WTC11 (cell line): ENCODE results near the gene UVRAG. TPM values are rescaled to one million over a fixed set of nuclear protein-coding genes. Genes with fewer than 3 reads are reported as not detected.

Experiments
- ATAC-seq: fragments of 200-7000 bp; cut with Tn5 transposase; 2 replicates; pipeline ENCODE4 v1.10.0; 2021; ENCODE audit warnings: mild to moderate bottlenecking, moderate library complexity
- CTCF ChIA-PET: fragments of 300-600 bp; sonication (Branson Sonifier 250); formaldehyde crosslinking; loops from one replicate; lab custom pipeline; 2021; ENCODE audit warnings: antibody characterized with exemption; lab: Charles Lee
- POLR2A ChIA-PET: fragments of 350-600 bp; sonication (Branson Sonifier 250); formaldehyde crosslinking; loops from one replicate; lab custom pipeline; 2021; ENCODE audit warnings: antibody characterized with exemption; lab: Charles Lee
- DNase-seq: peaks from one replicate; pipeline ENCODE4 v3.0.0; 2021; ENCODE audit warnings: low spot score
- H3K27ac Mint-ChIP-seq: 2 replicates; pipeline ENCODE4 v1.8.0; 2021; ENCODE audit warnings: mixed read lengths
- H3K27me3 Mint-ChIP-seq: 2 replicates; pipeline ENCODE4 v1.8.0; 2021; ENCODE audit warnings: low read depth, mild to moderate bottlenecking, moderate library complexity, mixed read lengths
- H3K36me3 Mint-ChIP-seq: 2 replicates; pipeline ENCODE4 v1.8.0; 2021; ENCODE audit warnings: mixed read lengths
- H3K4me1 Mint-ChIP-seq: 2 replicates; pipeline ENCODE4 v1.8.0; 2022; ENCODE audit warnings: mixed read lengths
- H3K4me3 Mint-ChIP-seq: 2 replicates; pipeline ENCODE4 v1.8.0; 2021; ENCODE audit warnings: mild to moderate bottlenecking, moderate library complexity, mixed read lengths
- H3K9me3 Mint-ChIP-seq: 2 replicates; pipeline ENCODE4 v1.8.0; 2021; ENCODE audit warnings: mixed read lengths
- ARID4B ChIP-seq: sonication (generic); formaldehyde crosslinking; IDR thresholded peaks from 2 replicates; pipeline ENCODE4 v1.8.0; 2023; ENCODE audit warnings: missing genetic modification reagents, mild to moderate bottlenecking, borderline replicate concordance
- FOXP1 ChIP-seq: sonication (generic); formaldehyde crosslinking; IDR thresholded peaks from 2 replicates; pipeline ENCODE4 v1.8.0; 2022; ENCODE audit warnings: missing genetic modification reagents, mild to moderate bottlenecking, moderate library complexity, borderline replicate concordance
- FOXP4 ChIP-seq: sonication (generic); formaldehyde crosslinking; IDR thresholded peaks from 2 replicates; pipeline ENCODE4 v1.8.0; 2022; ENCODE audit warnings: mild to moderate bottlenecking, missing genetic modification reagents
- KAT7 ChIP-seq: sonication (generic); formaldehyde crosslinking; IDR thresholded peaks from 2 replicates; pipeline ENCODE4 v1.8.1; 2023; ENCODE audit warnings: missing genetic modification reagents, mild to moderate bottlenecking, borderline replicate concordance
- NFATC4 ChIP-seq: fragments of 250-450 bp; sonication (Bioruptor Pico); IDR thresholded peaks from 2 replicates; pipeline ENCODE4 v1.9.0; 2021; ENCODE audit warnings: mild to moderate bottlenecking
- NFE2L1 ChIP-seq: sonication (generic); formaldehyde crosslinking; IDR thresholded peaks from 2 replicates; pipeline ENCODE4 v1.8.1; 2023; ENCODE audit warnings: missing genetic modification reagents
- ZBTB43 ChIP-seq: sonication (generic); formaldehyde crosslinking; IDR thresholded peaks from 2 replicates; pipeline ENCODE4 v1.8.1; 2023; ENCODE audit warnings: mild to moderate bottlenecking, missing genetic modification reagents
- ZNF121 ChIP-seq: sonication (generic); formaldehyde crosslinking; IDR thresholded peaks from 2 replicates; pipeline ENCODE4 v1.8.0; 2023; ENCODE audit warnings: missing genetic modification reagents
- ZNF232 ChIP-seq: sonication (generic); formaldehyde crosslinking; IDR thresholded peaks from 2 replicates; pipeline ENCODE4 v1.8.0; 2022; ENCODE audit warnings: mild to moderate bottlenecking, missing genetic modification reagents
- ZNF396 ChIP-seq: fragments of 250-450 bp; sonication (Bioruptor Pico); IDR thresholded peaks from 2 replicates; pipeline ENCODE4 v1.8.0; 2021; ENCODE audit warnings: mild to moderate bottlenecking, moderate library complexity, borderline replicate concordance
- ZNF512 ChIP-seq: sonication (generic); formaldehyde crosslinking; IDR thresholded peaks from 2 replicates; pipeline ENCODE4 v1.8.1; 2022; ENCODE audit warnings: missing genetic modification reagents, borderline replicate concordance
- ZNF671 ChIP-seq: fragments of 250-450 bp; sonication (Bioruptor Pico); IDR thresholded peaks from 2 replicates; pipeline ENCODE4 v1.8.0; 2021; ENCODE audit warnings: mild to moderate bottlenecking
- total RNA-seq: library from RNA; stranded (reverse); gene quantifications from 3 replicates; pipeline ENCODE4 v1.2.3, GENCODE V29; 2021
- TF ChIP-seq, protein P1 (sequence below): sonication (generic); formaldehyde crosslinking; IDR thresholded peaks from 2 replicates; pipeline ENCODE4 v1.8.1; 2022; ENCODE audit warnings: low read depth, missing genetic modification reagents, borderline replicate concordance
- TF ChIP-seq, protein P2 (sequence below): fragments of 250-450 bp; sonication (Bioruptor Pico); IDR thresholded peaks from 2 replicates; pipeline ENCODE4 v1.9.0; 2021; ENCODE audit warnings: mild to moderate bottlenecking, borderline replicate concordance
- TF ChIP-seq, protein P3 (sequence below): sonication (generic); formaldehyde crosslinking; IDR thresholded peaks from 2 replicates; pipeline ENCODE4 v1.8.0; 2022; ENCODE audit warnings: missing genetic modification reagents

The UVRAG gene
- total RNA-seq, 1 experiment from 2014 or later, result 14.5 TPM

DNA sequence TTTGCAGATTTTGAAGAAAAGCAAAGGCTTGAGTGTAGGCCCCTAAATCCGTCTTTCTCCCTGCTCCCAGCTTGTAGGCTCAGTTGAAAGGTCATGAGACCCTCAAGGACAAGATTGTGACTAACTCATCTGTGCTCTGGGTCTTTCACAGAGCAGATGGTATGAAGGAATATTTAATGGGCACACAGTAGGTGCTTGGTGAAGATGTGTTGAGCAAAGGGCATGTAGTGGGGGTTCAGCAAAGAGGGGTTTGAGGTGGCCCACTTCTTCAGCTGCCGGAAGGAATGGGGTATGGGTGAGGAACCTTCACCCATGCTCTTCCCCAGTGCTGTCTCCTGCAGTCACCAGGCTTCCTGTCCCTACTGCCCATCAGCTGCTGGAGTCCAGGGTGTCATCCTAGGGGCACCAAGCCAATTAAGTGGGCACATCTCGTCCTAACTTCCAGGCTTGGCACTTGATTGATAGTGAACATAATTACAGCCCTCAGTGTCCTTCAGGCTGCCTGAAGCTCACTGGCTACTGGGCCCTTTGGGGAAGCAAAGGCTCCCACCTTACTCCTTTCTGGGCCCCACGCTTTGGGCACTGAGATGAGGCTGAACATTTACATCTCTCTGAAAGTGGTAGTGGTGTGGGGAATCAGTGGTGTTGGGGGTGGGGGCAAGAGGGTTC is 31.5 kb upstream of the UVRAG start:
- no peak overlapping the region for H3K4me3 Mint-ChIP-seq
- POLR2A ChIA-PET, result no interaction called here
- DNase-seq (no peak), ATAC-seq (no peak)
- H3K4me1 Mint-ChIP-seq, result no peaks in the 10 kb centered on the region
- no peak for TF ChIP-seq NFE2L1 (CRISPR knock-in tag)
- no peak for TF ChIP-seq ZNF671 (CRISPR knock-in tag)
- TF ChIP-seq, protein P1, sequence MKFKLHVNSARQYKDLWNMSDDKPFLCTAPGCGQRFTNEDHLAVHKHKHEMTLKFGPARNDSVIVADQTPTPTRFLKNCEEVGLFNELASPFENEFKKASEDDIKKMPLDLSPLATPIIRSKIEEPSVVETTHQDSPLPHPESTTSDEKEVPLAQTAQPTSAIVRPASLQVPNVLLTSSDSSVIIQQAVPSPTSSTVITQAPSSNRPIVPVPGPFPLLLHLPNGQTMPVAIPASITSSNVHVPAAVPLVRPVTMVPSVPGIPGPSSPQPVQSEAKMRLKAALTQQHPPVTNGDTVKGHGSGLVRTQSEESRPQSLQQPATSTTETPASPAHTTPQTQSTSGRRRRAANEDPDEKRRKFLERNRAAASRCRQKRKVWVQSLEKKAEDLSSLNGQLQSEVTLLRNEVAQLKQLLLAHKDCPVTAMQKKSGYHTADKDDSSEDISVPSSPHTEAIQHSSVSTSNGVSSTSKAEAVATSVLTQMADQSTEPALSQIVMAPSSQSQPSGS (CRISPR knock-in tag), result no peak
- TF ChIP-seq ZNF396 (CRISPR knock-in tag), result no peak
- TF ChIP-seq ZNF232 (CRISPR knock-in tag), result no peak
- TF ChIP-seq ZNF121 (CRISPR knock-in tag), result no peak
- no peak for TF ChIP-seq FOXP4 (CRISPR knock-in tag)
- no peak for TF ChIP-seq KAT7 (CRISPR knock-in tag)
- TF ChIP-seq, protein P2, sequence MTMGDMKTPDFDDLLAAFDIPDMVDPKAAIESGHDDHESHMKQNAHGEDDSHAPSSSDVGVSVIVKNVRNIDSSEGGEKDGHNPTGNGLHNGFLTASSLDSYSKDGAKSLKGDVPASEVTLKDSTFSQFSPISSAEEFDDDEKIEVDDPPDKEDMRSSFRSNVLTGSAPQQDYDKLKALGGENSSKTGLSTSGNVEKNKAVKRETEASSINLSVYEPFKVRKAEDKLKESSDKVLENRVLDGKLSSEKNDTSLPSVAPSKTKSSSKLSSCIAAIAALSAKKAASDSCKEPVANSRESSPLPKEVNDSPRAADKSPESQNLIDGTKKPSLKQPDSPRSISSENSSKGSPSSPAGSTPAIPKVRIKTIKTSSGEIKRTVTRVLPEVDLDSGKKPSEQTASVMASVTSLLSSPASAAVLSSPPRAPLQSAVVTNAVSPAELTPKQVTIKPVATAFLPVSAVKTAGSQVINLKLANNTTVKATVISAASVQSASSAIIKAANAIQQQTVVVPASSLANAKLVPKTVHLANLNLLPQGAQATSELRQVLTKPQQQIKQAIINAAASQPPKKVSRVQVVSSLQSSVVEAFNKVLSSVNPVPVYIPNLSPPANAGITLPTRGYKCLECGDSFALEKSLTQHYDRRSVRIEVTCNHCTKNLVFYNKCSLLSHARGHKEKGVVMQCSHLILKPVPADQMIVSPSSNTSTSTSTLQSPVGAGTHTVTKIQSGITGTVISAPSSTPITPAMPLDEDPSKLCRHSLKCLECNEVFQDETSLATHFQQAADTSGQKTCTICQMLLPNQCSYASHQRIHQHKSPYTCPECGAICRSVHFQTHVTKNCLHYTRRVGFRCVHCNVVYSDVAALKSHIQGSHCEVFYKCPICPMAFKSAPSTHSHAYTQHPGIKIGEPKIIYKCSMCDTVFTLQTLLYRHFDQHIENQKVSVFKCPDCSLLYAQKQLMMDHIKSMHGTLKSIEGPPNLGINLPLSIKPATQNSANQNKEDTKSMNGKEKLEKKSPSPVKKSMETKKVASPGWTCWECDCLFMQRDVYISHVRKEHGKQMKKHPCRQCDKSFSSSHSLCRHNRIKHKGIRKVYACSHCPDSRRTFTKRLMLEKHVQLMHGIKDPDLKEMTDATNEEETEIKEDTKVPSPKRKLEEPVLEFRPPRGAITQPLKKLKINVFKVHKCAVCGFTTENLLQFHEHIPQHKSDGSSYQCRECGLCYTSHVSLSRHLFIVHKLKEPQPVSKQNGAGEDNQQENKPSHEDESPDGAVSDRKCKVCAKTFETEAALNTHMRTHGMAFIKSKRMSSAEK (CRISPR knock-in tag), result no peak
- no peak for TF ChIP-seq ZNF512 (CRISPR knock-in tag)
- no peaks in the 10 kb centered on the region for H3K36me3 Mint-ChIP-seq
- CTCF ChIA-PET, result no interaction called here
- H3K9me3 Mint-ChIP-seq, result no peaks in the 10 kb centered on the region
- H3K27me3 Mint-ChIP-seq, result no peaks in the 10 kb centered on the region
- H3K27ac Mint-ChIP-seq, result no peak overlapping the region

DNA sequence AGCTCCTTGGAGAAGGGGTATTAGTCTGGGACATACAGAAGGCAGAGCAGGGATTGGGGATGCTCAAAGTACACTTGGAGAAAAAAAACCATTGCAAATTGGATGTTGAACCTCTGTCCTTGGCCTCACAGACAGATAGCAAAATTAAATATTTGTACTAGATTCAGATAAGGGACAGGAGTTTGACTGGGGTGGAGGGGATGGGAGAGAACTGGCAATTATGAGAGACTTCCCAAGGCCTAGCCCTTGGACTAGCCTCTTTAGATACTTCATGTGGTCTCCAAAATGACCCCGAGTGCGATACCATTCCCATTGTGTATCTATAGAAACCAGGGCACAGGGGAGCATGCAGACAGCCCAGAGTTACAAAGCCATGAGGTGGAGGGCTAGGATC is 30.9 kb upstream of the UVRAG start:
- CTCF ChIA-PET, result no interaction called here
- no peak overlapping the region for H3K27ac Mint-ChIP-seq
- no peak for TF ChIP-seq ARID4B (CRISPR knock-in tag)
- no peak for TF ChIP-seq NFATC4 (CRISPR knock-in tag)
- TF ChIP-seq FOXP1 (CRISPR knock-in tag), result no peak
- TF ChIP-seq, protein P3, sequence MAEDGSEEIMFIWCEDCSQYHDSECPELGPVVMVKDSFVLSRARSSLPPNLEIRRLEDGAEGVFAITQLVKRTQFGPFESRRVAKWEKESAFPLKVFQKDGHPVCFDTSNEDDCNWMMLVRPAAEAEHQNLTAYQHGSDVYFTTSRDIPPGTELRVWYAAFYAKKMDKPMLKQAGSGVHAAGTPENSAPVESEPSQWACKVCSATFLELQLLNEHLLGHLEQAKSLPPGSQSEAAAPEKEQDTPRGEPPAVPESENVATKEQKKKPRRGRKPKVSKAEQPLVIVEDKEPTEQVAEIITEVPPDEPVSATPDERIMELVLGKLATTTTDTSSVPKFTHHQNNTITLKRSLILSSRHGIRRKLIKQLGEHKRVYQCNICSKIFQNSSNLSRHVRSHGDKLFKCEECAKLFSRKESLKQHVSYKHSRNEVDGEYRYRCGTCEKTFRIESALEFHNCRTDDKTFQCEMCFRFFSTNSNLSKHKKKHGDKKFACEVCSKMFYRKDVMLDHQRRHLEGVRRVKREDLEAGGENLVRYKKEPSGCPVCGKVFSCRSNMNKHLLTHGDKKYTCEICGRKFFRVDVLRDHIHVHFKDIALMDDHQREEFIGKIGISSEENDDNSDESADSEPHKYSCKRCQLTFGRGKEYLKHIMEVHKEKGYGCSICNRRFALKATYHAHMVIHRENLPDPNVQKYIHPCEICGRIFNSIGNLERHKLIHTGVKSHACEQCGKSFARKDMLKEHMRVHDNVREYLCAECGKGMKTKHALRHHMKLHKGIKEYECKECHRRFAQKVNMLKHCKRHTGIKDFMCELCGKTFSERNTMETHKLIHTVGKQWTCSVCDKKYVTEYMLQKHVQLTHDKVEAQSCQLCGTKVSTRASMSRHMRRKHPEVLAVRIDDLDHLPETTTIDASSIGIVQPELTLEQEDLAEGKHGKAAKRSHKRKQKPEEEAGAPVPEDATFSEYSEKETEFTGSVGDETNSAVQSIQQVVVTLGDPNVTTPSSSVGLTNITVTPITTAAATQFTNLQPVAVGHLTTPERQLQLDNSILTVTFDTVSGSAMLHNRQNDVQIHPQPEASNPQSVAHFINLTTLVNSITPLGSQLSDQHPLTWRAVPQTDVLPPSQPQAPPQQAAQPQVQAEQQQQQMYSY (CRISPR knock-in tag), result no peak
- no peak for TF ChIP-seq ZBTB43 (CRISPR knock-in tag)

More for the DNA sequence above, 30.9 kb upstream of the UVRAG start:
- POLR2A ChIA-PET, result no interaction called here
- Mint-ChIP-seq H3K27me3 (no peaks in the 10 kb centered on the region), H3K4me3 (no peak overlapping the region), H3K4me1 (no peaks in the 10 kb centered on the region), H3K9me3 (no peaks in the 10 kb centered on the region), H3K36me3 (no peaks in the 10 kb centered on the region)
- no peak for DNase-seq
- ATAC-seq, result no peak
